GM21515 (cell line): ENCODE measurements around the gene TMEM62.

Experiments used
- ATAC-seq: cut with Tn5 transposase; IDR thresholded peaks from one replicate; pipeline ENCODE4 v1.9.1; 2021; ENCODE audit not compliant: unreplicated experiment

The TMEM62 gene

GRCh38 chr15:43133430-43134156 is at the start of gene TMEM62:
Gene TMEM62, plus strand, starts transcription at chr15:43133586. Its CDS starts 217 bp downstream, at chr15:43133803.
- peak; percentile 91 for ATAC-seq

GRCh38 chr15:43085921-43086320 is 47.5 kb upstream of the TMEM62 start:
- ATAC-seq = no peak

GRCh38 chr15:43086551-43086950 is 46.8 kb upstream of the TMEM62 start:
- ATAC-seq = no peak

- no peak for ATAC-seq
Measured at GRCh38 chr15:43091859-43092258, 41.5 kb upstream of the TMEM62 start.

GRCh38 chr15:43093026-43093425 is 40.4 kb upstream of the TMEM62 start:
- no peak for ATAC-seq

- no peak for ATAC-seq
Measured at GRCh38 chr15:43094416-43095030, 38.9 kb upstream of the TMEM62 start.

GRCh38 chr15:43095243-43095642 is 38.1 kb upstream of the TMEM62 start:
- no peak for ATAC-seq

- no peak for ATAC-seq
Measured at GRCh38 chr15:43095708-43096347, 37.6 kb upstream of the TMEM62 start.

GRCh38 chr15:43096411-43096810 is 37.0 kb upstream of the TMEM62 start:
- ATAC-seq = no peak

- ATAC-seq = no peak
Measured at GRCh38 chr15:43099105-43099845, 34.1 kb upstream of the TMEM62 start.

GRCh38 chr15:43100971-43101370 is 32.4 kb upstream of the TMEM62 start:
- ATAC-seq = no peak

- no peak for ATAC-seq
Measured at GRCh38 chr15:43102187-43102586, 31.2 kb upstream of the TMEM62 start.

- no peak for ATAC-seq
Measured at GRCh38 chr15:43103907-43104306, 29.5 kb upstream of the TMEM62 start.

GRCh38 chr15:43104426-43104825 is 29.0 kb upstream of the TMEM62 start:
- no peak for ATAC-seq

GRCh38 chr15:43105077-43105736 is 28.2 kb upstream of the TMEM62 start:
- peak; percentile 27 for ATAC-seq

- peak; percentile 83 for ATAC-seq
Measured at GRCh38 chr15:43105778-43106485, 27.5 kb upstream of the TMEM62 start, which contains the start of gene UBR1. Gene UBR1, minus strand, starts transcription at chr15:43106038. Its CDS starts 16 bp downstream, at chr15:43106022.

GRCh38 chr15:43106486-43106829 is 26.9 kb upstream of the TMEM62 start:
- ATAC-seq = no peak

- ATAC-seq = no peak
Measured at GRCh38 chr15:43107751-43108150, 25.6 kb upstream of the TMEM62 start.

- ATAC-seq = no peak
Measured at GRCh38 chr15:43111354-43111753, 22.0 kb upstream of the TMEM62 start.

- no peak for ATAC-seq
Measured at GRCh38 chr15:43118286-43118685, 15.1 kb upstream of the TMEM62 start.
